RWPE1 (cell line): ENCODE measurements around the gene CRYBA2.

Source experiments
- CTCF ChIA-PET: fragments of 350-600 bp; sonication (Branson Sonifier 250); formaldehyde crosslinking; extraction: SDS; loops from one replicate; lab custom pipeline; 2021; lab: Yijun Ruan, JAX
- POLR2A ChIA-PET: fragments of 400-600 bp; formaldehyde crosslinking; extraction: SDS; loops from one replicate; lab custom pipeline; 2020; ENCODE audit warnings: antibody characterized with exemption; ENCODE audit not compliant: low non-redundant PET; lab: Yijun Ruan, JAX
- DNase-seq: peaks from one replicate; pipeline ENCODE4 v3.0.0; 2012; ENCODE audit warnings: low spot score
- H3K27ac ChIP-seq: fragments of 450-650 bp; 2 replicates; pipeline ENCODE4 v1.5.1; 2017
- CTCF ChIP-seq: fragments of 450-650 bp; conservative IDR thresholded peaks from 2 replicates; pipeline ENCODE4 v1.5.1; 2017; ENCODE audit warnings: low read depth, mild to moderate bottlenecking

Gene CRYBA2

GRCh38 chr2:218986148-218986761, 7.0 kb downstream of the CRYBA2 start:
- ChIA-PET POLR2A (no interaction called here), CTCF (no interaction called here)
- no peak overlapping the region for H3K27ac ChIP-seq
- TF ChIP-seq CTCF = no peak
- DNase-seq = no peak

- no peak for TF ChIP-seq CTCF
- CTCF ChIA-PET = no interaction called here
- no peak overlapping the region for H3K27ac ChIP-seq
- no peak for DNase-seq
- POLR2A ChIA-PET = no interaction called here
Measured at GRCh38 chr2:218985325-218986091, 7.7 kb downstream of the CRYBA2 start.

- ChIA-PET POLR2A (no interaction called here), CTCF (interaction anchor here (0.7 kb wide), 1 partner anchor 25 kb away, joined by 3 read pairs; no protein-coding TSS in a partner anchor)
- DNase-seq = no peak
- no peak for TF ChIP-seq CTCF
- no peak within 1 kb of the TSS for H3K27ac ChIP-seq
Measured at GRCh38 chr2:218985021-218985324, 8.2 kb downstream of the CRYBA2 start, which contains the start of gene FEV. Gene FEV, minus strand, starts transcription at chr2:218985184. Its CDS starts 109 bp downstream, at chr2:218985075.

- CTCF ChIA-PET = interaction anchor here (0.7 to 1.1 kb wide), 2 partner anchors 24 to 107 kb away, joined by 3 read pairs; no protein-coding TSS in a partner anchor
- DNase-seq = no peak
Measured at GRCh38 chr2:218984239-218985020, 8.8 kb downstream of the CRYBA2 start.

GRCh38 chr2:218983934-218984238, 9.3 kb downstream of the CRYBA2 start:
- DNase-seq = no peak
- ChIA-PET CTCF (interaction anchor here (1.0 to 2.6 kb wide), 3 partner anchors 11 to 107 kb away, joined by 3 to 9 read pairs (median 3); no protein-coding TSS in a partner anchor), POLR2A (interaction anchor here (0.7 kb wide), 1 partner anchor 19 kb away, joined by 6 read pairs; no protein-coding TSS in a partner anchor)
- no peak for TF ChIP-seq CTCF
- no peak overlapping the region for H3K27ac ChIP-seq

More at GRCh38 chr2:218984239-218985020, 8.8 kb downstream of the CRYBA2 start:
- POLR2A ChIA-PET = no interaction called here
- no peak for TF ChIP-seq CTCF
- H3K27ac ChIP-seq = no peak overlapping the region

GRCh38 chr2:218983263-218983933, 9.8 kb downstream of the CRYBA2 start:
- ChIA-PET CTCF (interaction anchor here (0.5 to 2.6 kb wide), 5 partner anchors 11 to 308 kb away, joined by 3 to 9 read pairs (median 3); no protein-coding TSS in a partner anchor), POLR2A (interaction anchor here (0.7 kb wide), 1 partner anchor 18 kb away, joined by 6 read pairs; no protein-coding TSS in a partner anchor)
- TF ChIP-seq CTCF = no peak
- no peak overlapping the region for H3K27ac ChIP-seq
- no peak for DNase-seq
